Measurements from ENCODE around the gene SOX11. TPM values are rescaled to one million over a fixed set of nuclear protein-coding genes. Genes with fewer than 3 reads are reported as not detected.

SOX11 gene
- total RNA-seq, 1 donor from 2014 or later: not detected

DNA sequence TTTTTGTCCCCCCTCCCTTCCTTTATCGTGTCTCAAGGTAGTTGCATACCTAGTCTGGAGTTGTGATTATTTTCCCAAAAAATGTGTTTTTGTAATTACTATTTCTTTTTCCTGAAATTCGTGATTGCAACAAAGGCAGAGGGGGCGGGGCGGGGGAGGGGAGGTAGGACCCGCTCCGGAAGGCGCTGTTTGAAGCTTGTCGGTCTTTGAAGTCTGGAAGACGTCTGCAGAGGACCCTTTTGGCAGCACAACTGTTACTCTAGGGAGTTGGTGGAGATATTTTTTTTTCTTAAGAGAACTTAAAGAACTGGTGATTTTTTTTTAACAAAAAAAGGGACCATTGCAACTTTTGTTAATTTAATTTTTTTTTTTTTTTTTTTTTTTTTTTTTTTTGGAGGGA lies 2.1 kb downstream of the SOX11 start:
- DNase-seq (ENCODE audit: low spot score): no peak
- no peaks in the 10 kb centered on the region for H3K36me3 Mint-ChIP-seq (ENCODE audit: low read depth)
- H3K4me1 Mint-ChIP-seq (ENCODE audit: low read depth): peaks cover 3% of the 10 kb centered on the region
- H3K9me3 Mint-ChIP-seq: no peaks in the 10 kb centered on the region
- H3K4me3 Mint-ChIP-seq (ENCODE audit: low read depth): no peak overlapping the region
- H3K27me3 Mint-ChIP-seq (ENCODE audit: low read depth): peaks cover 55% of the 10 kb centered on the region
- intact Hi-C loops (cut with micrococcal nuclease): no loop called here
- no peak overlapping the region for H3K27ac Mint-ChIP-seq

DNA sequence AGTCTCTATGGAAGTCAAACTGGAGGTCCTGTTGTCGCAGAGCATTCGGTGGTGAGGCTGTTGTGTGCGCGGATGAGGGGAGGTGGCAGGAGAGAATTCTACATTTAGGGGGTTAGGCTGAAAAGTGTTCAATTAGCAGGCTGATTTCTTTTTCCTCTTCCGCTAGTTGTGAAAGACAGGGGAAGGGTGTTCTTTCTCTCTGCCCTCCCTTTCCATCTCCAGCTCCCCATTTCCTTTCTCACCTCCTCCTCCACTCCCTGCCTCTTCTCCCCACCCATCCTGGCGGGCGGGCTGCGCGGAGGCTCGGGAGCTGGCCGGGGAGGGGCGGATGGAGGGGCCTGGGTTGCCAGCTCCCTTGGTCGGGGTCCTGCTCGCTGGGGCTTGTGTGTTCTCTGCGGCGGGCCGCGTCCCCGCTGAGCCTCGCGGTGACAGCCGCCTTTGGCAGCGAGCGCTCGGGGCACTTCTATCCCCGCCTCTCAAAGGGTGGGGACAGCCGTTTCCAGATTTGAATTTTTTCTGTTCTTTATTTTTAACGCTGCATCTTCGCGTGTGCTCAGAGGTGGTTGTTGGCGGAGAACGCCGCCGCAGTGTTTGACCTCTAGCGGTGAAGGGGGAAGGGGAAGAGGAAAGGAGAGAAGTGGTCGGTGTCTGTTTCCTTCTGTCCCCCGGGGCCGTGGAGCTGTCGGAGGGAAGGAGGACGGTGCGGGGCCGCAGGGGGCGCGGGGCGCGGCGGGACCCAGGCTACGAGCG lies 3.6 kb downstream of the SOX11 start:
- H3K27me3 Mint-ChIP-seq (ENCODE audit: low read depth): peaks cover 48% of the 10 kb centered on the region
- peak overlapping the region; percentile 33 for H3K4me3 Mint-ChIP-seq (ENCODE audit: low read depth)
- H3K36me3 Mint-ChIP-seq (ENCODE audit: low read depth): no peaks in the 10 kb centered on the region
- H3K9me3 Mint-ChIP-seq: no peaks in the 10 kb centered on the region
- peak overlapping the region; percentile 28 for H3K27ac Mint-ChIP-seq
- H3K4me1 Mint-ChIP-seq (ENCODE audit: low read depth): peaks cover 3% of the 10 kb centered on the region
- intact Hi-C loops (cut with micrococcal nuclease): no loop called here
- DNase-seq (ENCODE audit: low spot score): no peak

DNA sequence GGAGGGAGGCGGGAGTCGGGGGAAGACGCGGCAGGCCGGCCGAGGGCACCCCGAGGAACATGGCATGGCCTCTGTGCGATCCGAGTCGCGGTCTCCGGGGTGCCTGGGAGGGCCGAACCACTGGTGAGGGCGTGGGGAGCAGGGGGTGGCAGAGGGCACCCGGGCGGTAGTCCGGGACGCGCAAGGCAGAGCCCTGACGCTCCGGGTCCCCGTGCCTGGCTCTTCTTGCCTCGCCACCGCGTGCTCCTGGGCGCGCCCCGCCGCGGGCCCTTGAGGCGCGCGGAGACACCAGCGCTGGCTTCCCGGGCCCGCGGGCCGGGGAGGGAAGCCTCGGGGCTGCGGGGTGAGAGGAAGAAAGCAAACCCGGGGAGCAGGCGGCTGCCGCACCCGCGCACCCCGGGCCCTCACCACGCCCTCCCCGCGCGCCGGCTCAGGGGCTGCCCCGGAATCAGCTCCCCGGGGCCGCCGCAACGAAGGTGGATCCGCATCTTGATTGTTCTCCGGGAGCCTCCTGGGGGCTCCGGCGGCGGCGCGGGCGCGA lies 4.3 kb downstream of the SOX11 start:
- DNase-seq (ENCODE audit: low spot score): no peak
- peaks cover 47% of the 10 kb centered on the region for H3K27me3 Mint-ChIP-seq (ENCODE audit: low read depth)
- no peaks in the 10 kb centered on the region for H3K9me3 Mint-ChIP-seq
- intact Hi-C loops (cut with micrococcal nuclease): no loop called here
- no peak overlapping the region for H3K4me3 Mint-ChIP-seq (ENCODE audit: low read depth)
- no peaks in the 10 kb centered on the region for H3K36me3 Mint-ChIP-seq (ENCODE audit: low read depth)
- H3K4me1 Mint-ChIP-seq (ENCODE audit: low read depth): peaks cover 3% of the 10 kb centered on the region
- H3K27ac Mint-ChIP-seq: no peak overlapping the region

DNA sequence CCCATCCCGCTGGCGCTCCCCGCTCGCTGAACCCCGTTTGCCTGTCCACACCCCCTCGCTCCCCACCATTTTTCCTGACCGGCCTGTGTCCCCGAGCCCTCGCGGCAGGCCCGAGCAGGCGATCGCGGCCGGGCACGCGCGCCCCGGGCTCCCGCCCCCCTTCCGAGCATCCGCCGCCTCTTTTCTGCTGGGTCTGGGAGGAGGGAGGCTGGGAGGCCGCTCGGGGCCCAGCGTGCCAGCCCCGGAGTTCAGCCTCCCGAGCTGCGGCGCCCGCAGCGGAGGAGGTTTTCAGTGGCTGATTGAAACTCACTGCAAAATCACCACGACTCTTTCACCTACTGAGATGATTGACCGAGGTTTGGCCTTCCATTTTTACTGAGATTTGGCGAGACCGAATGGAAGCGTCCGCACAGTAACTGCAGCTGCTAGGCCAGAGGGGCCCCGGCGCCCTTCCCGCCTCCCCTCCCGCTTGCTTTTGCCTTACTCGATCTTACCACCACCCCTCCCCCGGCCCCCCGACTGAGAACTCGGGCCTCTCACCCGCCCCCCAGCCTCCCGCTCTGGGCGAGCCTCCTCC lies 4.8 kb downstream of the SOX11 start:
- Mint-ChIP-seq H3K9me3 (no peaks in the 10 kb centered on the region), H3K4me1 (ENCODE audit: low read depth) (peaks cover 3% of the 10 kb centered on the region), H3K36me3 (ENCODE audit: low read depth) (no peaks in the 10 kb centered on the region), H3K27me3 (ENCODE audit: low read depth) (peaks cover 47% of the 10 kb centered on the region), H3K4me3 (ENCODE audit: low read depth) (no peak overlapping the region), H3K27ac (no peak overlapping the region)
- intact Hi-C loops (cut with micrococcal nuclease): no loop called here
- no peak for DNase-seq (ENCODE audit: low spot score)

DNA sequence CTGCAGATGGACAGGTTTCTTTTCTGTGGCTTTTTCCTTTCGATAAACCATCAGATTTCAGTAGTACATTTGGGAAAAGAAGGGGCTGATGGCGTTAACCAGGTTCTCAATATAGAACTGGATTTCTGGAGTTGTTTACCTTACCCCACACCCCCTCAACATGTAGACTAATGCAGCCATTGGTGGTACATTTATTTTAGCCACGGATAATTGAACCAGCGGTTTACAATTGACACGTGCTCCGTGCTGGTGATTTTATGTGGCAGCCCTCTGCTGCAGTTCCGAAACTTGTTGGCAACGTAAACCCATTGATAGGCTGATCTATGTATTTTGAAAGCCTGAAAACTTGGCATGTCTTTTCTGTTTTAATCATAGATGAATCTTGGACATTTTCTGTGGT lies 5.4 kb downstream of the SOX11 start:
- H3K9me3 Mint-ChIP-seq: no peaks in the 10 kb centered on the region
- H3K4me3 Mint-ChIP-seq (ENCODE audit: low read depth): no peak overlapping the region
- H3K4me1 Mint-ChIP-seq (ENCODE audit: low read depth): peaks cover 3% of the 10 kb centered on the region
- no peaks in the 10 kb centered on the region for H3K36me3 Mint-ChIP-seq (ENCODE audit: low read depth)
- intact Hi-C loops (cut with micrococcal nuclease): no loop called here
- no peak overlapping the region for H3K27ac Mint-ChIP-seq
- DNase-seq (ENCODE audit: low spot score): no peak
- peaks cover 46% of the 10 kb centered on the region for H3K27me3 Mint-ChIP-seq (ENCODE audit: low read depth)

DNA sequence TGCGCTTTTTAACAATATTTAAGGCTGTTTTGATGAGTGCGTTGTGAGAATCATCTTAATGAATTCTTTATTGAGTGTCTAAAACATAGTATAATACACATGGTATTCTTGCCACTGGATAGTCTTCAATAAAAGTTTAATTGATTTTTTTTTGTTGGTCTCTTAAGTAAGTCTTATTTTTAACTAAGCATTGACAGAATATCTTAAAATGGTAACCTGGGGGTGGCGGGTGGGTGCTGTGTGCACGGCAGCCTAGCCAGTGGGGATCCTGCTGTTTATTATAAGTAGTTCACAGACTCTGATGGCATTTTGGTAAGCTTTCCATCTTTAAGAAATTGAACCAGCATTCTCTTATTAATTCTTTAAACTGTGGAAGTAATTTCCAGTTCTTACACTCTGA lies 6.0 kb downstream of the SOX11 start:
- no peak for DNase-seq (ENCODE audit: low spot score)
- intact Hi-C loops (cut with micrococcal nuclease): no loop called here
- H3K9me3 Mint-ChIP-seq: no peaks in the 10 kb centered on the region
- H3K4me3 Mint-ChIP-seq (ENCODE audit: low read depth): no peak overlapping the region
- no peak overlapping the region for H3K27ac Mint-ChIP-seq
- H3K4me1 Mint-ChIP-seq (ENCODE audit: low read depth): peaks cover 3% of the 10 kb centered on the region
- peaks cover 43% of the 10 kb centered on the region for H3K27me3 Mint-ChIP-seq (ENCODE audit: low read depth)
- no peaks in the 10 kb centered on the region for H3K36me3 Mint-ChIP-seq (ENCODE audit: low read depth)

DNA sequence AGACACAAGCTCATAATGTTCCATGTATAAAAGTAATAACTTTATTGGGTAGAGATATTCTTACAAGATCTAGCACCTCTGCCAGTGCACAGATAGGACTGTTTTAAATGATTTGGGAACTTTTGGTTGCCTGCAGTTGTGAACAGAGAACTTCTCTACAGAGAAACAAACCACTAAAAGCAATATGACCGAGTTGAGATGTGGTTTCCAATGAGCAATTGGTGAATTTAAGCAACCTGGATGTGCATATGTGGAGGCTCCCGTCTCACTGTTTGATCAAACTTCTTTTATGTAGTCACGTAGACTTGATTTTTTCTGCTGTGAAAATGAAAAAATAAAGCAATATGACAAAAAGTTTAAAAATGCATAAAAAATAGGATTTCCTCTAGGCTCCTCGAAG lies 7.8 kb downstream of the SOX11 start:
- Mint-ChIP-seq H3K36me3 (ENCODE audit: low read depth) (no peaks in the 10 kb centered on the region), H3K27me3 (ENCODE audit: low read depth) (peaks cover 33% of the 10 kb centered on the region), H3K4me3 (ENCODE audit: low read depth) (no peak overlapping the region), H3K4me1 (ENCODE audit: low read depth) (no peaks in the 10 kb centered on the region), H3K27ac (no peak overlapping the region), H3K9me3 (no peaks in the 10 kb centered on the region)
- intact Hi-C loops (cut with micrococcal nuclease): no loop called here
- DNase-seq (ENCODE audit: low spot score): no peak

DNA sequence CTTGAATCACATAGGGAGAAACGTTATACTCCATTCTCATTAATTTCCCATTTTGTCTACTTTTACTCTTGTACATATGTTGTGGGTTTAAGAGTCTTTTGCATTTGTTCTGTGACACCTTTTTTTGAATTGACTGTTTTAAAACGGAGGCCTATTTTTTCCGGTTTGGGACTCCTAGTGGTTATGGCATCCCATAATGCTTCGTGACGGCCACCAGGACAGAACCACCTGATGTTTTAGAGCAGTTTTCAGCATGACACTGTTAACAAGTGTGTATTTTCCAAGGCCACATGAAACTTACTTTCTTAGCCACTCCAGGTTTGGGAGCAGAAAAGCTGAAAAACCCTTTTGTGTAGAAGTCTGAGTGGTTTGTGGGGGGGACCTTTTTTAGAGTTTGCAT lies 8.4 kb downstream of the SOX11 start:
- Mint-ChIP-seq H3K27me3 (ENCODE audit: low read depth) (peaks cover 28% of the 10 kb centered on the region), H3K36me3 (ENCODE audit: low read depth) (no peaks in the 10 kb centered on the region), H3K9me3 (no peaks in the 10 kb centered on the region), H3K4me3 (ENCODE audit: low read depth) (no peak overlapping the region), H3K27ac (no peak overlapping the region), H3K4me1 (ENCODE audit: low read depth) (no peaks in the 10 kb centered on the region)
- intact Hi-C loops (cut with micrococcal nuclease): no loop called here
- no peak for DNase-seq (ENCODE audit: low spot score)

DNA sequence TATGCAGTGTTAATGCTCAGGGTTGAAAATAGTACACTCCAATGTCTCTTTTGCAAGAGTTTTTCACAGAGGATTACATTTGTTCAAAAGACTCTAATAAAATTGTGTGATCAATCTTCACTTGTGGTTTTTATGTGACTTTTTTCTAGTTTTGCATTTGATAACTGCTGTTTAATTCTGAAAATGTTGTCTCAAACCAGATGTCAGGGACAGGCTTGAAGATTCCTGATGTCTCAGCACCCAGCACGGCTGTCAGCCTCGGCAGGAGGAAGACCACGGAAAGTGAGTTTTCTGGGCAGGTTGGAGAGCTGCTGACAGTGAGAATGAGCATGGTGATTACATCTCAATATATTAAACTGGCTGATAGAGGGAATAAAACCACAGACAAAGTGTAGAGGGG lies 9.1 kb downstream of the SOX11 start:
- intact Hi-C loops (cut with micrococcal nuclease): no loop called here

DNA sequence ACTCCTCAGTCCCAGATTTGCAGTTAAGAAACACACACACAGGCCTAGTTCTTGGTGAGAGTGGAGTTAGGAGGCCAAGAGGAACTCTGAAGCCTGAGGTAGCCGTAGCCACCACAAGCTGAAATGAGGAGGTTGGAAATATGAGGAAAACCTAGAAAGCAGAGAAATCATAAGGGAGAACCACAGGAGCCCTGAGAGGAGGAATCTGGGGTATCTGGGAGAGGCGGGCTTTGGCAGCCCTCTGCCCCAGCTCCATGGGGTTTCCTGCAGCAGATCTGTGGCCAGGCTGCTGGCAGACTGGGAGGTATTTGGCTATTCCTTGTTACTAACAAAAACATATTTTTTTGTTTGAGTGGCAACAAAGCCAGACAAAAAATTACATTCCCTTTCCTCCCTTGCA lies 11.0 kb downstream of the SOX11 start:
- DNase-seq (ENCODE audit: low spot score): no peak
- Mint-ChIP-seq H3K36me3 (ENCODE audit: low read depth) (no peaks in the 10 kb centered on the region), H3K9me3 (no peaks in the 10 kb centered on the region), H3K27ac (no peak overlapping the region), H3K4me3 (ENCODE audit: low read depth) (no peak overlapping the region), H3K27me3 (ENCODE audit: low read depth) (peaks cover 15% of the 10 kb centered on the region), H3K4me1 (ENCODE audit: low read depth) (no peaks in the 10 kb centered on the region)
- intact Hi-C loops (cut with micrococcal nuclease): no loop called here

More for the DNA sequence above, 9.1 kb downstream of the SOX11 start:
- Mint-ChIP-seq H3K27me3 (ENCODE audit: low read depth) (peaks cover 22% of the 10 kb centered on the region), H3K9me3 (no peaks in the 10 kb centered on the region), H3K4me1 (ENCODE audit: low read depth) (no peaks in the 10 kb centered on the region), H3K27ac (no peak overlapping the region), H3K36me3 (ENCODE audit: low read depth) (no peaks in the 10 kb centered on the region), H3K4me3 (ENCODE audit: low read depth) (no peak overlapping the region)
- DNase-seq (ENCODE audit: low spot score): no peak

DNA sequence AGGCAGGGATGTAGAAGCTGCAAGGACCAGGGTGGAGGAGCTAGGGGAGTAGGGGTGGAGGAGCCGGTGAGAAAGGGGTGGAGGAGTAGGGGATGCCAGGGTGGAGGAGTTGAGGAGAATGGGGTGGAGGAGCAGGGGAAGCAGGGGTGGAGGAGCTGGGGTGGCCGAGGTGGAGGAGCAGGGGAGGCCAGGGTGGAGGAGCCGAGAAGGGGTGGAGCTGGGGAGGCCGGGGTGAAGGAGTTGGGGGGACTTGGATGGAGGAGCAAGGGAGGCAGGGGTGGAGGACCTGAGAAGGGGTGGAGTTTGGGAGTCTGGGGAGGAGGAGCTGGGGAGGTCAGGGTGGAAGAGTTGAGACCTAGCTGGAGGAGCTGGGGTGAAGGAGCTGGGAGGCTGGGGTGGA lies 13.3 kb downstream of the SOX11 start:
- Mint-ChIP-seq H3K27ac (no peak overlapping the region), H3K4me3 (ENCODE audit: low read depth) (no peak overlapping the region), H3K27me3 (ENCODE audit: low read depth) (peaks cover 4% of the 10 kb centered on the region), H3K4me1 (ENCODE audit: low read depth) (no peaks in the 10 kb centered on the region), H3K9me3 (no peaks in the 10 kb centered on the region), H3K36me3 (ENCODE audit: low read depth) (no peaks in the 10 kb centered on the region)
- intact Hi-C loops (cut with micrococcal nuclease): no loop called here
- no peak for DNase-seq (ENCODE audit: low spot score)

DNA sequence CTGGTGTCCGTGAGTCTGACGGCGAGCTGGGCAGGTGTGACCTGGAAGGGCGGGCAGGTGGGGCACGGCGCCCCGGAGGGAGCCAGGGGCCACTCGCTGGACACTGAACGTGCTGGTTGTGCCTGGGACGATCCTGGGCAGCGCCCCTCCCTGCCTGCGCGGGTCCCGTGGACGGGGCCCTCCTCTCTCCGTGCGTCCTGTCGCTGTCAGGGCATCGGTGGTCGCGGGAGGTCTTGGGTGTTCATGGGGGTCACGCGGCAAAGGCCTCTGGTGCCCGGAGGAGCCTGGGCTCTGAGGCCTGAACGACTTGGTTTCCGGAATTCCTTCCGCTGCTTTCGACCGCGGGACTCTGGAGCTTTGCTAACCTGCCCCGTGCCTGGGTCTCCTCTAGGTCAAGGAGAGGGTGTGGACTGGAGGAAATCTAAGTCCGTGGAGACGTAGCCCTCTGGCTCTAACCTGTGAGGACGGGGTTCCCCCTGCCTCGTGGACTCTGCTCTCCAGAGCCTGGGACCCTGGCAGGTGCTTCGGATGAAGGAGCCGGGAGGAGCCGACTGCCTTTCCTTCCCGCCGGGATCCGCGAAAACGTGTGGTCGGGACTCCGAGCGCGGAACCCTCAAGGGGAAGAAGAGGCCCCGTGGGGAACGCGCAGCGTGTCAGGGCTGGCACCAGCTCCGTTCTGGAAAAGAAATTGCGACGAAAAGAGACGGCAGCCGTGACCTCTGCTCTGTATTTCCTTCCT lies 14.7 kb downstream of the SOX11 start:
- Mint-ChIP-seq H3K4me1 (ENCODE audit: low read depth) (no peaks in the 10 kb centered on the region), H3K9me3 (no peaks in the 10 kb centered on the region), H3K27ac (no peak overlapping the region), H3K4me3 (ENCODE audit: low read depth) (no peak overlapping the region), H3K36me3 (ENCODE audit: low read depth) (no peaks in the 10 kb centered on the region), H3K27me3 (ENCODE audit: low read depth) (no peaks in the 10 kb centered on the region)
- DNase-seq (ENCODE audit: low spot score): no peak
- intact Hi-C loops (cut with micrococcal nuclease): no loop called here

DNA sequence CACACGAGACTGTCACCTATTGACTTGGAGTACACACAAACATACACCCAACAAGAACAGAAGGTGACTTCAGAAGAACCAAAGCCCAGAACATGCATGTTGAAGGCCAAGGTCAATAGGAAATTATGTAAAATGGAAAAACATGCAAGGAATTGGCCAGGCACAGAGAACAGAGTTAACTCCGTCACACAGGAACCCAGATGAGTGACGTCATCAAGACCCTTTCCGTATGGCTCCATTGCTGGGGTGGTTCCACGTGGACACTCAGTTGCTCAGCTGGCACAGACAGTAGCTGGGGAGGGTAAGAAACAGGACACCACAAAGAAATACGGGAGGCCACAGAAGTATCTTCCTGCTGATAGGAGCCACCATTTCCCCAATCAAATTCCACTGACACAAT lies 18.4 kb downstream of the SOX11 start:
- no peaks in the 10 kb centered on the region for H3K4me1 Mint-ChIP-seq (ENCODE audit: low read depth)
- no peaks in the 10 kb centered on the region for H3K36me3 Mint-ChIP-seq (ENCODE audit: low read depth)
- no peak overlapping the region for H3K27ac Mint-ChIP-seq
- DNase-seq (ENCODE audit: low spot score): no peak
- no peak overlapping the region for H3K4me3 Mint-ChIP-seq (ENCODE audit: low read depth)
- H3K9me3 Mint-ChIP-seq: no peaks in the 10 kb centered on the region
- no peaks in the 10 kb centered on the region for H3K27me3 Mint-ChIP-seq (ENCODE audit: low read depth)
- intact Hi-C loops (cut with micrococcal nuclease): no loop called here
